GM19239 (cell line): ENCODE data around the gene CRACR2B.
A peak's percentile ranks its signal among the peaks of the same experiment; 100 is the strongest.

Experiments
- DNase-seq: peaks from one replicate; pipeline ENCODE4 v3.0.0; 2011; ENCODE audit warnings: low spot score; ENCODE audit not compliant: insufficient read length
- FAIRE-seq: peaks from 2 replicates; lab custom pipeline; 2011; peaks lifted over from hg19 to GRCh38; lab: Jason Lieb, UNC

CRACR2B gene

DNA sequence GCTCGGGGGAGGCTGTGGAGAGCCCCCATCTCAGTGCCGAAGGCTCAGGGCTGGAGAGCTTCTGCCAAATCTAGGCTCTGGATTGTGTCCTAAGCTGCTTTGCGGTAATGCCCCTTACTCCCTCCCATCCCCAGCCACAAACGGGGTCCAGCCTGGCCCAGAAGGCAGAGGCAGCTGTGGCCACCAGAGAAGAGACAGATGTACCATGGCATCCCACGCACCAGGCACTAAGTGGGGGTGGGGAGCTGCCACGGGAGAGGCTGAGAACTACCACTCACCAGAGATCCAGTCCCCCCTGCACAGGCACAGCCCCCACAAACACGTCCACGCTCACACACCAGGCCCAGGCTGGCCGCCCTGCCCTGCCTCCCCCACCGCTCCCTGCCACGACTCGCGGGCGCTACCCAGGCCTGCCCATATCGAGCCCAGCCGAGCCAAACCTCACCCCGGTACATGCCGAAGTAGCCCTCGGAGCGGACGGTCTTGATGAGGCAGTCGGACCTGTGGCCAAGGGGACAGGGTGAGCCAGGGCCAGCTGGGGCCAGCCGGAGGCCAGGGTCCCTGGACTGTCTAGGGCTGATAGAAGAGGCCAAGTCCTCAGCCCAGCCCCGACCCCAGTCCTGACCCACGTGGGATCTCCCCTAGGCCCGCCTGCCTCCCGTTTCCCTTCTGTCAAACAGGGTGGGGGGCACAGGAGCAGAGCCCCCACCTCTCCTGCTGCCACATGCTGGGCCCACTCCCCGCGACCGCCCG is 33.5 kb upstream of the CRACR2B start:
- FAIRE-seq: no peak

DNA sequence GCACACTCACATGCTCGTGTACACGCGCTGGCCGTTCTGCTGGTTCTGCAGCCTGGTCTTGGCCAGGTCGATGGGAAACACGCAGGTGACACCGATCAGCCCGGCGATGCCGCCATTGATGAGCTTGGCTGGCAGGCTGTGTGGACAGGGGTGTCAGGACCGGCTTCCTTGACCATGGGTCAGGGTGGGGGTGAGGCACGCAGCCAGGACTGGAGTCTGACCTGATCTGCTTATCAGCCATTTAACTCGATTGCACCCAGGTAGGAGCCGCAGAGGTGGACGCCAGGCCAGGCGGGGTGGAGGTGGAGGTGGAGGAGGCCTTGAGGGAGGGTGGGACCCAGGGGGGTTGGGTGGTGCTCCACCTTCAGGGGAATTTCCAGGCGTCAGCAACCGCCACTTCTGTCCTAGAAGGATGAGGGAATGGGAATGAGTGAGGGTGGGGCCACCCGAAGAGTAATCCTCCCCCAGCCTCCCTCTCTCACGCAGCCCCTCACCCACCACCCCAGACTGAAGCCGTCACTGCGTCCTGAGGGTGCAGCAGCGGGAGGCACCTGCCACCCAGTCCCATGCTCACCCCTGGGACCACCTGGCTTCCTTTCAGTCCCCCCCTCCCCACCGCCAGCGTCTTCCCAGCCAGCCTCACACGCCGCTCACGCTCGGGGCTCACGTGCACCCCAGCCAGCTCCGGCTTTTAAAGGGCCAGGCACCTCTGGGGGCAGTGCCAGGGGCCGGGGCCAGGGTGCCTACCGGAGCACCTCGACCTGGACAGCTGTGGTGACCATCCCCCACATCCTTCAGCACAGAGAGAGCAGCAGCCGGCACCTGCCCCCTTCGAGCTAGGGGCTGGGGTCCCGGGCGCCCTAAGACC is 32.7 kb upstream of the CRACR2B start:
- DNase-seq (no peak), FAIRE-seq (no peak)

More for the DNA sequence above, 33.5 kb upstream of the CRACR2B start:
- DNase-seq: no peak

DNA sequence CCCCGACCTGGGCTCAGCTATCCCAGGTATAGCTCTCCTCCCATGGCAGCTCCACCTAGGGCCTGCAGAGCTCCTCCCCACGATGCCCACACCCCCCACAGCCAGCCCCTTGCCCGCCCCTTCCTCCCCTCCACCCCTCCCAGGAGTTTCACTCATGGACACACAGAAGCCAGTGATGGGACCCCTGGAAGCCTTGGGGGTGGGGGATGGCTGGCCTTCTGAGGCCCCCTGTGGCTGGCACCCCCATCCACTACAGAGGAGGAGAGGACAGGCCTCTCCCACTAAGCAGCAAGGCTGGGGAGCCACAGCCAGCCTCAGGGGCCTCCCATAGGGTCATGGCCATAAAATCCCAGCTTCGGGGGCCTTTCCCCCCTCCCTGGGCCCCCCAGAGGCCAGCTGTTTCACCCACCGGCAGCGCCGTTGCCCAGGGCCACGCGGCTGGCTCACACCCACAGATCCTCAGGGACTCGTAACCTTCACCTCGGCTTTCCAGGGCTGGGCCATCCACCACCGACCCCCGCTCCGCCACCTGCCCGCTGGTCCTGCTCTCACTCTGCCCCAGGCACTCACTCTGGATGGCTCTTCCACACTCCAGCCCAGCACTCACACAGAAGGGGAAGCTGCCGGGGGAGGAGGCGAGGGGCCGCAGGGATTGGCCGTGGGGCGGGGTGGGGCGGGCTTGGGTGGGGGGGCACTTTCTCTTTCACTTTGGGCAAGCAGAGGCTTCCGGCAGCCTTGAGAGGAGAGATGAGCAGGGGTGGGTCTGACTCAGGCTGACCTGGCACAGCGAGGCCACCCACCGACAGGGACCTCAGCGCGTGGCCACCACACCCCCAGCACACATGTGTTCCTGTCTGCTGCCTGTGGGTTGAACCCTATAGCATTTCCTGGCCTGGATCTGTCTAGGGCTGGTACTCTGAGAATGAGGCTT is 31.8 kb upstream of the CRACR2B start:
- peak; percentile 99 for DNase-seq
- FAIRE-seq: peak; percentile 67

DNA sequence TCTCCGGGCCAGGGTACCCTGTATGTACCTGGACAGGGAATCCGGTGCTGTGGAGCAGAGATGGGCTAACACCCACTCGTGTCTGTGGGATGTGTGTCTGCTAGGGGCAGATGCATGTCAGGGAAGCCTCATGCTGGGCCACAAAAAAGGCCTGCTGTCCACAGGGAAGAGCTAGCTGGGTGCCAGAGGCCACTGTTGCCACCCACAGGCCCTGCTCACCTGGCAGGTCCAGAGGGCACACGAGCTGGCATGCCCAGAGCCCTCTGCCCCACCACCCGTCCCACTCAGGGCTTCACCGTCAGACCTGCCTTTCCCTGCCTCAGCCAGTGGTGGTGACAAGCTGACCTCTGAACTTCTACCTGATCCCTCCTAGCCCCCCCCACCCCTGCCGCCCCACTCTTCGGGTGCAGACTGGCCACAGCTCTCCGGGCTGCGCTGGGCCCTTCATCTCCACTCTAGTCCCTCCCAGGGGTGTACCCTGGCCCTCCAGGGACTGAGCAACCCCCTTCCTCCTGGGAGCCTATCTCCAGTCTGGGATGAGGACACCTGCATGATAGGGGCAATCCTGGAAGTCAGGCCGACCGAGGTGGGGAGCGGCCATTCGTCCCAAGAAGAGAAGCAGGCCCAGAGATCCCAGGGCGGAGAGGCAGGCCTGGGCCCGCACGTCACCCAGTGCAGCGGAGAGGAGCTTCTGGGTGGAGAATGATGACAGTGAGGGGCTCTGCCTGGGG is 31.0 kb upstream of the CRACR2B start:
- FAIRE-seq: peak; percentile 28

DNA sequence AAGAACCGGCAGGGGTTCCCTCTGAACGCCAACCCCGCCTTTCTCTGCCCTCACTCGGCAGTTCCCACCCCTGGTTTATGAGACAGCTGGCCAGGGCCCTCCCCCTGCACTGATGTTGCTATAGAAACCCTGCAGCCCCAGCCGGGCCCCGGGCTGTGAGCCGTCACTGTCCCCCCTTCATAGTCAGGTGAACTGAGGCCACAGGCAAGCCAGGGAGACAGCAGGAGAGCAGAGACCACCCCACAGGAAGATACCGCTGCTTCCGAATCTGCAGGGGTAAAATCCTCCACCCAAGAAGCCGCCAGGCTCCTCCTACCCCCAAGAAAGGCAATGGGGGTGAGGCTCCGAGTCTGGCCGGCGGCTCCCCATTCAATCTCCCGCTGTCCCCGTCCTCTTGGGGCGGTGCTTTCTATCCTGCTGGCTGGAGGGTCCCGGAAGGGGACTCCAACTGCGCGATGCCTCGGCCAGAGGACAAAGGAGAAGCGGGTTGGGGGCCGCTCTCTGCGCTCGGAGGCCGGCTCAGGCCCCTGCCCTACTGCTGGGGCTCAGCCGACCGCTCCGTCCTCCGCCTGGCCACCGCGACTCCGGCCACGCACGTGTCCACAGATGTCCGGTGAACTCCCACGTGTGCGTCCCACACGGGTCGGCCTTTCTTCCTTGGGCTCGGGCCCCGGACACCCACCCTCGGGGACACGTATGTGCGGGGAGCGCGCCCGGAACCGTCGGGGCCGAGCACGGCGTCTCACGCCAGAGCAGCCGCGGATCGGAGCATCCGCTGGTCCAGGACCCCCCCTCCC is 30.2 kb upstream of the CRACR2B start:
- DNase-seq: peak; percentile 91
- FAIRE-seq: peak; percentile 94

More for the DNA sequence above, 31.0 kb upstream of the CRACR2B start:
- no peak for DNase-seq

DNA sequence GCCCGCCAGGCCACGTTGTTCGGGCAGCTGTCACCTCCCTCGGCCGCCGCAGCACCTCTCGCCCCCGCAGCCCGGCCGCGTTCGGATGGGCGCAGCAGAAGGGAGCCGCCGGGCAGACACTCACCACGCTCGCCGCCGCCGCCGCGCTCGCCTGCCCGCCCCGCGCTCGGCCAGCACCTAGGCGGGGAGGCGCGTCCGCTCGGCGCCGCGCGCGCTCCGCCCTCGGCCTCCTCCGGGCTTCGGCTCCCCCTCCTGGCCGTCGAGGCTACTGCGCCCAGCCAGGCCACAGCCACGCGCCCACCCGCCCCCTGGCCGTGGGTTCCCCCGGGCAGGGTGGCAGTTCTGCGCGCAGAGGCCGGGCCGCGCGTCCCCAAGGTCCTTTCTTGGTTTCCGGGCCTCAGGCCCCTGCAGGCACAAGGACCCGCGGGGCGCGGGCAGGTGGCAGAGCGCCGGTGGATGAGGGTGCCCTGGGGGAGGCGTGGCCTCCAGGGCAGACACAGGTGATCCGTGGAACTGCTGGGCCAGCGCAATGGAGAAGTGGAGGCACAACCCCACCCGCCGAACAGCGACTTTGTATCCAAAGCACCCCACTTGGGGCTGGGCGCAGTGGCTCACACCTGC is 29.5 kb upstream of the CRACR2B start, which contains the start of gene SLC25A22:
SLC25A22 (minus strand) TSS at position 189 of the 621 bp plus-strand sequence. CDS start 3,275 bp downstream, outside the sequence.
- DNase-seq: peak; percentile 97
- peak; percentile 93 for FAIRE-seq

DNA sequence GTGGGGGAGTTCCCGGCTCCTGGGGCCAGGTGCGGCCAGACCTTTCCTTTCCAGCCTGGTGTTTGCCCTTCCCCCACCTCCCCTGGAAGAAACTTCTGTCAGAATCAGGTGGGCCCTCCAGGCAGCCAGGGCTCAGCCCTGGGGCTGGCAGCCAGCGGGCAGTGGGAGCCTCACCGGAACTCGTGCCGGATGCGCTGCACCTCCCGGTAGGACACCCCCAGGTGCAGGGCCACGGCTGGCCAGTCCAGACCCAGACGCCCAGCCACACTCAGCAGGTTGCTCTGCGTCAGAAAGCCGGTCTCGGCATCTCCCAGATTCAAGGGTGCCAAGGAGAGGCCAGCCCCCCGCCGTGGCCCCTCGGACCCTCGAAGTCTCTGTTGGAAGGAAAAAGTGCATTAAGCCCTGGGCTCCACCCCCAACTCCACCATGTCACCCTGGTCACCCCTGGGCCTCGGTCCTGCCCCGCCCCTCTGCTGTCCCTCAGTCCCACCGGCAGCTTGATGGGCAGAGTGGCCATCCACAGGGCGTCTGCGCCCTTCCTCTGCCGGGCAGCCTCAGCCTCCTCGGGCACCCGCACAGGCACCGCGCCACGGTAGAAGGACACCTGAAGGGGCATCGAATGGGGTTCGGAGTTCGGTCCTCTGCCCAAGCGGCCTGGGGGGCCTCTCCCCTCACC is 27.9 kb upstream of the CRACR2B start:
- DNase-seq (no peak), FAIRE-seq (no peak)

DNA sequence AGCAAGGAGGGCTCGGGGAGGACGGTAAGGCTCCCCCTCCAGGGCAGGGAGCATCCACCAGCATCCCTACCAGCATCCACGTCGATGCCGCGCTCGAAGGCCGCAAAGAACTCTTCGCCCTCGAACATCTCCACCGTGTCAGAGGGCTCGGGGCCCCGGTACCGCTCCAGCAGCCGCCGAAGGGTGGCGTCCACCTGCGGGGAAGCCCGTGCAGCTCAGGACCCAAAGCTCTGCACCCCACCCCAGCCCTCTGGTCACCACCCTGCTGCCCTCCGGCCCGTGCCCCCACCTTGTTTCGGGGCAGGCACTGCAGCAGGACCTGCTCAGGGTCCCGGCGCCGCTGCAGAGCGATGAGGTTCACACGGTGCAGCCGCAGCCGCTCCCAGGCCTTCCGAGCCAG is 27.2 kb upstream of the CRACR2B start:
- DNase-seq (no peak), FAIRE-seq (no peak)

DNA sequence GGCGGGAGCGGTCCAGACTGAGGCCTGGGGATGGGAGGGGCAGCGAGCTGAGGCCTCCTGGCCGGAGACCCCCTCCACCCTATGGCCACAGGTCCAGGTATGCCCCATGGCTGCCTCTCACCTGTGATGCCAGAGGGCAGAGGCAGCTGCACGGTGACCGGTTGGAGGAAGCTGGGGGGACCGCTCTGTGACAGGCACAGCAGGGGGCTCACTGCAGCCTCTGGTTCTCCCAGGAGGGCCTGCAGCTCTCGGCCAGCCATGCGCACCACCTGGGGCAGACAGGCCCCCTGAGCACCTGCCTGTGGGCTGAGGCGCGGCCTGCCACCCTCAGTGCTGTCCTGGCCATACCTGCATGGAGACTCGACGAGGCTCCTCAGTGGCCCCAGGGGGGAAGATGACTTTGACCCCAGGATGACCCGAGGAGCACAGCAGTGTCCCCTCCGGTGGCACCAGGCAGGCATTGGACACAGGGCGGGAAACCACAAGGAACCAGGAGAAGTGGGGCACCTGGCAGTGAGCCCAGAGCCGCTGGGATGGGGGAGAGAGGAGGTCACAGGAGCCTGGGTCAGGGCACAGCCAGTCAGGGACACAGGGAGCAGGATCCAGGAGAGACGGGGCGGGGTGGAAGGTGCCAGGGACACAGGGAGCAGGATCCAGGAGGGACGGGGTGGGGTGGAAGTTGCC is 26.5 kb upstream of the CRACR2B start:
- no peak for FAIRE-seq

DNA sequence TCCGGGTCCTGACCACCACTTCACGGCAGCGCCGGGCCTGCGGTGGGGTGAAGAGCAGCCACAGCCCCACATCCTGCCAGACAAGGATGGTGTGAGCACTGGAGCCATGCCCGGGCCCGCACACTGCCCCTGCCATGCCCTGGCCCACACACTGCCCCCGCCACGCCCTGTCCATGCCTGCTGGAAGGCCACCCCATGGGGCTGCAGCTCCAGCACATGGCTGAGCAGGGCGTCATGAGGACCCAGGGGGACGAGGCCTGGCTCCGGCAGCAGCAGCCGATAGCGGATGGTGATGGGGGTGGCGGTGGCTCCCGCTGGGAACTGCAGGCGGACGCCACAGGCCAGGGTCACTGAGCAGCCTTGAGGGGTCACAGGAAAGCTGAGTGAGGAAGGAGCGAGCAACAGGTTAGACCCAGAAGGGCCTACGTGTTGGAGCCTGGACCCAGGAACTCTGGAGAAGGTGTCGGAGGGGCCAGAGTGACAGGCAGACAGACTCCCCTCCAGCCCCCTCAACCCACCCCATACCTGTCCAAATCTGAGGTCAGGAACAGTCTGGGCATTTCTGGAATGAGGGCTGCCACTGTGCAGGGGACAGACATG is 25.6 kb upstream of the CRACR2B start:
- no peak for FAIRE-seq
- DNase-seq: no peak

More for the DNA sequence above, 26.5 kb upstream of the CRACR2B start:
- DNase-seq: no peak

DNA sequence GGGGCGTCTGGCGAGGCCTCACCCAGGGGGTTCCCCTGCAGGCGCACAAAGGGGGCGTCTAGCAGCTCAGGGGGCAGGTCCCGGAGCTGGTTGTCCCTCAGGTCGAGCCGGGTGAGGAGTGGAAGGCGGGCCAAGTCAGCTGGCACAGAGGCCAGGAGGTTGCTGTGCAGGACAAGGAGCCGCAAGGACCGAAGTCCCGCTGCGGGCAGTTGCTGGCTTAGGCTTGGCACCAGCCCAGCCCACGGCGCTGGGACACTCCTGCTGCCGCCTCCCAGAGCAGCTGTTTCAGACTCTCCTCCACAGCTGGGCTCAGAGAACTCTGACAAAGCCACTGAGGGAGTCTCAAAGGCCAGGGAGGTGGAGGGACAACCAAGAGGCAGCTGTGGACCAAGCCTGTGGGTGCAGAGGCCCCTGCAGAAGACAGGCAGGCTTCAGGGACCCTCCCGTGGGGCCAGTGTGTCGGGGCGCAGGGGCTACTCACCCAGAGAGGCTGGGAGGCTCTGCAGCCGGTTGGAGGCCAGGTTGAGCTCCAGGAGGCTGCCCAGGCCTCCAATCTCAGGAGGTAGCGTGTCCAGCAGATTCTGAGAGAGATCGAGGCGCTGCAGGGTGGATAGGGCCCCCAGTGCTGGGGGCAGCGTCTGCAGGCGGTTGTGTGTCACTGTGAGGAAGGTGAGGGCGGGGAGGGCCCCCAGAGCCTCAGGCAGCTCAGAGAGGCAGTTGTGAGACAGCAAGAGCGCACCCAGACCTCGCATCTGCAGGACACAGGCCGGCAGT is 24.8 kb upstream of the CRACR2B start:
- no peak for FAIRE-seq
- no peak for DNase-seq

DNA sequence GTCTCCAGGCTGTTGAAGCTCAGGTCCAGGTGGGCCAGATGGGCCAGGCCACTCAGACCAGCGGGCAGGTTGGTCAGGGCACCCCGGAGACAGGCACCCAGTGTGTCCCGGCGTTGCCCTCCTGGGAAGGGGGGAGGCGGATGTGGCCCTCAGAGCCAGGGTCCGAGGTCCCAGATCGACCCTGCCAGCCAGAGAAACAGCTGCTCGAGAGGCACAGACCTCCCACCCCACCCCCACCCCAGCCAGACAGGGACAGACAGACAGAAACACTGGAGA is 24.3 kb upstream of the CRACR2B start:
- DNase-seq: no peak
- FAIRE-seq: no peak

DNA sequence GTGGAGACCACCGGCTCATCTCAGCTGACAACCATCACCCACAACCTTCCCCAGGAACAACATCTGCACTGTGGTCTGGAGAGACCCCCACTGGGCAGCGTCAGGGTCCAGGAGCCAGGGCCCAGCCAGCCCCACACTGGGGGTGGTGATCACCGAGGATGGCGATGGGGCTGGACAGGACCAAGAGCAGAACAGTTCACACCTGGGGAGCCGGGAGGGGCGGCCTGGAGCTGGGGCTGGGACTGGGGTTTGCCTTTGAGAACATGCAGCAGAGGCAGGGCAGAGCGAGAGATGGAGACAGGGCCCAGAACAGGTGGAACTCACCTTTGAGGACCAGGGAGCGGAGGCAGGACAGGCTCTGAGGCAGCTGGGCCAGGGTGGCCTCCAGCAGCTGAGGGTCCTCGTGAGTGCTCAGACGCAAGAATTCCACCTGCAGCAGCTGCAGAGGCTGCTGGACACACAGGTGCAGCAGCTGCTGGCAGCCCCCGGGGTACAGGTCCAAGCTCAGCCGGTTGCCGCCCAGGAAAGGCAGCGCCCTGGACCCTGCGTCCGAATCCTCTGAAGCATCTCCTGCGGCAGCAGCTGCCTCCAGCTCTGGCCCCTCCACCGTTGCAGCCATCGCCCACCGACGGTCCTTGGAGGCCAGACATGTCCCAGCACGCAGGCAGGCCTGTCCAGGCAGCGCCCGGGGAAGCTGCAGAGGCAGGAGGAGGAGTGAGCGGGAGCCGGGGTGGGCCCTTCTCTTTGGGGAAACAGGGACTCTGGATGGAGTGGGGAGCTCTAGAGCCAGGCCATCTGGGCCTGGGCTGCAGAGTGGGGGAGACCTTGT is 23.7 kb upstream of the CRACR2B start:
- DNase-seq (no peak), FAIRE-seq (no peak)

DNA sequence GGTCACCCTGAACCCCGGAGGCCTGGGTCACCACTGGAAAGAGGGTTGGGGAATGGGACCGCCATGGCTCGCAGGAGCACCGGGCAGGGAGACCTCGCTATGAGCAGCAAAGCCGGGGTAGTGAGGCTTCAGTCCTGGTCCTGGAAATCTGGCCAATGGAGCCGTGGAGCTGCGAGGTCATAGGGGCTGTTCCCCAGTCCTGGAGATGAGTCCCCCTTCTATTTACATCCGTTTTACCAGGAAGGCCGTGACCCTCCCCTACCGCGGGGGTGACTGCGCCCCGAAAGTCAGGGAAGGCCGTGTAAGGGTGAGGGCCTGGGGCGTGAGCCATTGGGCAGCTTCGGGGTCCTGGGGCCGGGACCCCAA is 23.1 kb upstream of the CRACR2B start:
- DNase-seq: no peak
- no peak for FAIRE-seq

DNA sequence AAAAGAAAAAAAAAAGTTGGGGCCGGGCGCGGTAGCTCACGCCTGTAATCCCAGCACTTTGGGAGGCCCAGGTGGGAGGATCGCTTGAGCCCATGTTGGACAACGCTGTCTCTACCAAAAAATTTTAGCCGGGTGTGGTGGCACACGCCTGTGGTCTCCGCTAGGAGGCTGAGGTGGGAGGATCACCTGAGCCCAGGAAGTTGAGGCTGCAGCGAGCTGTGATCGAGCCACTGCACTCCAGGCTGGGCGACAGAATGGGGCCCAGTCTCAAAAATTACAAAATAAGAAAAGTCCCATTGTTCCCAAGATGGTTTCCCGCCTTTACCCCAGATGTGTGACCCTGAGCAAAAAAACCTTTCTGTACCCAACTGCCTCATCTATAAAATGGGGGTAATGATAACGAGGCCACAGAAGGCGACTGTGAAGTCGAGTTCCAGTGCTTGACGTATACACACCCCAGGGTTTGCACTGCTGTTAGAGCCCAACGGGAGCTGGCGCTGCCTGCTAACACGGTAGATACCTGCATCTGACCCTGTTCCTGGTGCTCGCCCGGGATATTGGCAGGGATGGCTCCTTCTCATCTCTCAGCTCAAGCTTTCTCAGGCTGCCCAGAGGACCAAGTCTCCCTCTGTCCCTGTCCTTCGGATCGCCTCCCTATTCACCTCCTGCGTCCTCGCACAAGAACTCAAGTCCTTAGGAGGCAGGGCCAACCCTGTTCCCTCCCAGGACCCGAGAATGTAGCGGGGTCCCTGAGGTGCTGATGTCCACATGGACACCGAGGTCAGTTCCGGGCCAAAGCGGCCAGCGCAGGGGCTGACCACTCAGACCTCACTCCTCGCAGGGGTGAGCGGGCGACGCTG is 19.1 kb upstream of the CRACR2B start:
- FAIRE-seq (peak; percentile 71), DNase-seq (no peak)
